ENCODE data around the gene SKI. TPM values are rescaled to one million over a fixed set of nuclear protein-coding genes. Genes with fewer than 3 reads are reported as not detected.

The SKI gene
- polyA plus RNA-seq, 3 donors = 0.20 to 6.6 (median 0.25) TPM

DNA sequence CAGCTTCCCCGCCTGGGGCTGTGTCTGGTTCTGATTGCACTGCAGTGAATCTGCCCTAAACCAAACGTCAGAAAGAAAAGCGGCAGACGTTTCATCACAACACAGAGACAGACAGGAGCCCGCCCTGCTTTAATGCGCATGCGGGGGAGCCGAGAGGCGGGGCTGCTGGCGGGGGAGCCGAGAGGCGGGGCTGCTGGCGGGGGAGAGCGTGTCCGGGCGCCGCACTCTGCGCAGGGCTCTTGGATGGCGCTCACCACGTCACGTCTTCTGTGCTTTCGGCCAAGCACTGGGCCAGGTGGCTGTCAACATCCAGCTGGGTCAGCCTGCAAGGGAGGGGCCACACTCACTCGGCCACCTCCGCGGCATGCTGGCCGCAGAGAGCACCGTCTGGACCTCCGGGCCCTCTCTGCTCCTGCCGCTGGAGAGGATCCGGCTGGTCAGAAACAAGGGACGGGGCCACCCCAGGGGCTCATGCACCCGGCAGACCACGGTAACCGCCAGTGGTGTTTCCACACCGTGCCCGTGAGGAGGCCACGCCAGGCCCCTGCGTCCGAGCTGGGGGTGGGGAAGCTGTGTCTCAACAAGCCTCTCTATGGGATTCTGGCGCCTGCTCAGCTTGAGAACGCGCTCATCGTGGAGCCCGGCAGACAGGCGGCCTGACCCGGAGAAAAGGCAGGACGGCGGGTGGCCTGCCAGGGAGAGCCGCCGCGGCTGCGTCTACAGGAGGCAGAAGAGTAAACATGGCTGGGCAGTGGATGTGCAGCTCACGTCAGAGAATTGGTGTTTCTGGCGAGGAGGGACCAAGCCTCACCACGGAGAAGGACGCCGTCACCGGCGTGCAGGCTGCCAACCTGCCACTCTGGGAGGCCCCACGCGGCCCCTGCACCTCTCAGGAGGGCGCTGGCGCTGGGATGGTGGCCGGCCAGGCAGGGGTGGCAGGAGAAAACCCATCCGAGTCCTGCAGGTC lies 38.4 kb upstream of the SKI start:
- intact Hi-C loops (cut with micrococcal nuclease) = loop anchor here (5.0 to 10.0 kb wide), 3 partner anchors 57 to 355 kb away; no protein-coding TSS in a partner anchor
- Histone ChIP-seq H2AFZ (ENCODE audit: insufficient read depth, low read depth, low read length, poor library complexity, severe bottlenecking) (peak overlapping the region; percentile 75), H3K9ac (ENCODE audit: insufficient read depth, low read length, poor library complexity, severe bottlenecking) (peak overlapping the region; percentile 74), H3K4me2 (replicated peaks; ENCODE audit: extremely low read depth, low read length, poor library complexity, severe bottlenecking) (peak overlapping the region; percentile 94), H3K79me2 (ENCODE audit: insufficient read depth, low read length) (peaks cover 26% of the 10 kb centered on the region), H3K4me1 (ENCODE audit: control insufficient read depth in 1 of 2, insufficient read depth in 2 of 2, low read length in 2 of 2) (peaks cover 26 to 35% of the 10 kb centered on the region in 2 donors), H3K36me3 (replicated peaks in 1 of 2; ENCODE audit: control insufficient read depth in 1 of 2, insufficient read depth in 2 of 2, low read length in 2 of 2) (no peaks in the 10 kb centered on the region), H3K27me3 (ENCODE audit: control insufficient read depth in 2 of 2, insufficient read depth in 2 of 2, low read length in 2 of 2) (no peaks in the 10 kb centered on the region), H4K20me1 (ENCODE audit: insufficient read depth, low read length) (no peaks in the 10 kb centered on the region), H3K9me3 (replicated peaks in 1 of 2; ENCODE audit: control insufficient read depth in 1 of 2, insufficient read depth in 1 of 2, low read length in 2 of 2) (no peaks in the 10 kb centered on the region), H3K4me3 (replicated peaks in 1 of 3; ENCODE audit: low read depth in 2 of 3, low read length in 3 of 3) (peak overlapping the region; percentile 21 to 73 (median 33)), H3K27ac (ENCODE audit: low read depth in 1 of 2, low read length in 2 of 2) (peak overlapping the region; percentile 73 to 88)
- TF ChIP-seq CTCF (IDR thresholded peaks at IDR 0.05) = no peak
- 70% methylated on average over 64 of the region's 65 CpGs for WGBS (ENCODE audit: insufficient coverage)
- Mint-ChIP-seq H3K27me3 (ENCODE audit: low read depth in 3 of 3) (no peaks in the 10 kb centered on the region), H3K36me3 (peaks cover 5 to 18% of the 10 kb centered on the region in 2 donors), H3K4me3 (peak overlapping the region; percentile 77 to 86), H3K27ac (peak overlapping the region; percentile 84 to 97 (median 96)), H3K4me1 (peaks cover 19% of the 10 kb centered on the region), H3K9me3 (no peaks in the 10 kb centered on the region)
- peak; percentile 81 to 94 (median 93) for DNase-seq

GRCh38 chr1:2190491-2190976 lies 37.6 kb upstream of the SKI start:
- Histone ChIP-seq H3K27me3 (ENCODE audit: control insufficient read depth in 2 of 2, insufficient read depth in 2 of 2, low read length in 2 of 2) (no peaks in the 10 kb centered on the region), H3K79me2 (ENCODE audit: insufficient read depth, low read length) (peaks cover 26% of the 10 kb centered on the region), H3K9me3 (replicated peaks in 1 of 2; ENCODE audit: control insufficient read depth in 1 of 2, insufficient read depth in 1 of 2, low read length in 2 of 2) (no peaks in the 10 kb centered on the region), H3K9ac (ENCODE audit: insufficient read depth, low read length, poor library complexity, severe bottlenecking) (peak overlapping the region; percentile 74), H2AFZ (ENCODE audit: insufficient read depth, low read depth, low read length, poor library complexity, severe bottlenecking) (no peak overlapping the region), H3K4me3 (replicated peaks in 1 of 3; ENCODE audit: low read depth in 2 of 3, low read length in 3 of 3) (peak overlapping the region in 1 of 3 experiments; percentile 73), H3K4me1 (ENCODE audit: control insufficient read depth in 1 of 2, insufficient read depth in 2 of 2, low read length in 2 of 2) (peaks cover 32 to 43% of the 10 kb centered on the region in 2 donors), H3K36me3 (replicated peaks in 1 of 2; ENCODE audit: control insufficient read depth in 1 of 2, insufficient read depth in 2 of 2, low read length in 2 of 2) (no peaks in the 10 kb centered on the region), H3K27ac (ENCODE audit: low read depth in 1 of 2, low read length in 2 of 2) (peak overlapping the region; percentile 71 to 88), H4K20me1 (ENCODE audit: insufficient read depth, low read length) (no peaks in the 10 kb centered on the region), H3K4me2 (replicated peaks; ENCODE audit: extremely low read depth, low read length, poor library complexity, severe bottlenecking) (peak overlapping the region; percentile 94)
- peak overlapping the region in 5 of 7 donors; percentile 13 to 71 (median 62) for H3K27ac Mint-ChIP-seq
- no peak for DNase-seq
- intact Hi-C loops (cut with micrococcal nuclease) = loop anchor here (5.0 to 10.0 kb wide), 3 partner anchors 58 to 354 kb away; no protein-coding TSS in a partner anchor
- TF ChIP-seq CTCF (IDR thresholded peaks at IDR 0.05) = no peak
- peaks cover 5 to 13% of the 10 kb centered on the region in 2 donors for H3K36me3 Mint-ChIP-seq
- no peaks in the 10 kb centered on the region for H3K9me3 Mint-ChIP-seq
- H3K4me3 Mint-ChIP-seq = peak overlapping the region; percentile 12 to 42
- no peaks in the 10 kb centered on the region for H3K27me3 Mint-ChIP-seq (ENCODE audit: low read depth in 3 of 3)
- WGBS (ENCODE audit: insufficient coverage) = 97% methylated on average over 19 of the region's 19 CpGs
- peaks cover 19% of the 10 kb centered on the region for H3K4me1 Mint-ChIP-seq

Data from CD14-positive monocyte (primary cell).